Stimulated activated CD8-positive, alpha-beta memory T cell treated with anti-CD3 and anti-CD28 coated beads, Interleukin-4, amount 100 ng/mL, for 48 hours (primary cell): ENCODE data around the gene ZFYVE26.

Source experiments
- DNase-seq: peaks from one replicate; pipeline ENCODE4 v3.0.0-alpha.2; 2020

The ZFYVE26 gene

DNA sequence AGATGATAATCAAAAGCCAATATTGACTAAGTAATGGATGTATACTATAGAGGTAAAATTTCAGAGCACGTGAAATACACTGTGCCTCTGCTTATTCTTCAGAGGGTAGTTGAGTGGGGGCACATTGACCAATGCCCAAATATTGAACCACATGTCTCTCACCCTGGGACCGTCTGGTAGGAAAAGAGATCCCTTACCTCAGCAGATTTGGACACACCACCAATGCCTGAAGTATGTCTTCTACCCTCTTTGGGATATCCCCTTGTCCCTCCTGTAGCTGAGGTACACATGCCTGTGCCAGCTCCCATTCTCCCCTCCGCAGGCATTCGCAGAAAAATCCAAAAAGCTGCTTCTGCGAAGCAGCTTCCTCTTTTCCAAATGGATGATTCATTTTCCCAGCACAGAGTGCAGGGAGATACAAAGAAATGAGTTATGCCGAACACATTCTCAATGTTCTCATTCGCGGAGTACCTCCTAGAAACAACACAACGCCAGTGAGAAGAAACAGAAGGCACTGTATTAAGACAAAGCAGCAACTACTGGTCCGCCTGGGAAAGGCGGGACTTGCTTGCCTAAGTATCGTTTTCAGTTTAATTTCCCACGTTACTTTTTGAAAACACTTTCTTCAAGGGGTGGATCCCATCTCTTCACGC, 691 bp downstream of the ZFYVE26 start:
- no peak for DNase-seq

GRCh38 chr14:67814821-67815220, 1.6 kb downstream of the ZFYVE26 start:
- DNase-seq: no peak

DNA sequence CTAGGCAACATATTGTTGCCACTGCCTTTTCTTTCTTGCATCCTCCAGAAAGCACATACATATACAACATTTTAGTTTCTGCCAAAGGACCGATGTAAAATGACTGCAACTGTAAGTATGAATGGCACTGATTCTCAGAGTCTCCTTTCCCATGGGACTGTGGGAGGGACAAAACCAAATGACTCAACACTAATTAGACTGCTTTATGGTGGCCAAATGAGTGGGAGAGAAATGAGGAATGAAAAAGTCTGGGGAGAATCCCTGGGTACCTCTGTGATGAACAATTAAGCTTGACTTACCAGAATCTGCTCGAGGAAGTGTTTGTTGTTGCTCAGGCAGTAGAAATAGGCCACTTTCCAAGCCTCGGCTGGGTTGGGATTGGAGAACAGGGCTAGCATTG, 10.1 kb downstream of the ZFYVE26 start:
- DNase-seq: no peak

- DNase-seq: no peak
Observed at GRCh38 chr14:67800743-67801142, 15.6 kb downstream of the ZFYVE26 start.

- DNase-seq: no peak
Observed at GRCh38 chr14:67798731-67799130, 17.7 kb downstream of the ZFYVE26 start.

- DNase-seq: no peak
Observed at GRCh38 chr14:67787673-67788072, 28.7 kb downstream of the ZFYVE26 start.

DNA sequence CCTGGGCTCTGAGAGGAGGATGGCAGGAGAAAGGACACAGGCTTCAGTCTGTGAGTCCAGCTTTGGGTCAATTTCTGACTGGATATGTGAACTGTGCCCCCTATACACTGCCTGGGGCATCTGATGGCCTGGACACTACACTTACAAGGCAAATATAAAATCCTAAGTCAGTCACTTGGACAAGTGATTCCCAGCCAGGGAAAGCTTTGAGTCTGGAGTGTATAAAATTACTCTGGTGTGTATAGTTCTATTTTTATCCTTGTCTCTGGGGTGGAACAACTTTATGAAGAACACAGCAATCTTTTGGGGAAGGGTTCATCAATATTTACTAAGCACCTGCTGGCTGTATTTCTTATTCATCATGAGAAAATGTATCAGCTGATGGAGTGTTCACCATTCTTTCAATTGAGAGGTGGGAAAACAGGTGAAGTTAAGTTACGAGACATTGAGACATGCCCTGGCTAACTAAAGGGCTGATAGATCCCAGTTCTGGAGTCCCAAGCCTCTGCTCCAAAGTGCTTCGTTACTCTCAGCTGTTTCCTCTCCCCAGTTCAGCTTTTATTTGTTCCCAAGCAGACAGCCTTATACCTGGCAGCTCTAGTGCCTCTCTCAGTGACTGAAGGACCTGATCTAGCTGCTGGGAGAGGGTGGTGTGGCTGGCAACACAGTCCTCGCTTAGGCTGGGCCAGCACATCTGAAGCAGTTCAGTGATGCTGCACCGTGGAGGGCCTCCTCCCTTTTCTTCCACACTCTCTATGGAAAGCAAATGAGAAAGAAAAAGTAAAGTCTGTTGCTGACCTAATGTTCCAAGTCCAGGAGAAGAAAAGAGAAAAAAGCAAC, 30.9 kb downstream of the ZFYVE26 start:
- no peak for DNase-seq

- no peak for DNase-seq
Observed at GRCh38 chr14:67784244-67784823, 32.1 kb downstream of the ZFYVE26 start.

DNA sequence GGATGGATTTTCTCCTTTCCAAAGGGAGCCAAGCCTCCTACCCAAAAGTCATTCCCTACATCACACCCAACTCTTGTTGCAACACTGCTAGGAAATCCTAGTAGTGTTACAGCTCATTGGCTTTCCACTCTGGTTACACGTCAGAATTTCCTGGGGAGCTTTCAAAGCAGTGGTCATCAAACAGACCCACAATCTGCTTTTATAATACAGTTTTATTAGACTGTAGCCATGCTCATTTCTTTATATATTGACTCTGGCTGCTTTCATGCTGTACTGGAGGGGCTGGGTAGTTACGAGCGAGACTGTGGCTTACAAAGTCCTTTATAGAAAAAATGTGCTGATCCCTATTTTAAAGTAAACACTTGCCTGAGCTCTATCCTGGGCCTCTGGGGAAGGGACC, 34.3 kb downstream of the ZFYVE26 start:
- no peak for DNase-seq

DNA sequence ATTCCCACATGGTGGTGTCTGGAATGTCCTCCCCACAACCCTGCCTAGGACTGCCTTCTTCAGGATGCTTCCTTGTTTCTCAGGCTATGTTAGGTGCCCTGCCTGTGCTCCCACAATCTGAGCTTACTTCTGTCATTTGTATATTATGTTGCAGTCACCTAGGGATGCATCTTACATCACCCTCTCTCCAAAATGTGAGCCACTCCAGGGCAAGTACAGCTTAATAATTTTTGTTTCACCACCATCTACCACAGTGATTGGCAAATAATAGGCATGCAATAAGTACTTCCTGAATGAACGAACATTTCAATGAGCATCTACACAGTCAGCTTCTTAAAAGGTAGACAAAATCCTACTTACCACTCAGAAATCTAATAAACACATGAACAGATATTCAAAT, 37.6 kb downstream of the ZFYVE26 start:
- no peak for DNase-seq

DNA sequence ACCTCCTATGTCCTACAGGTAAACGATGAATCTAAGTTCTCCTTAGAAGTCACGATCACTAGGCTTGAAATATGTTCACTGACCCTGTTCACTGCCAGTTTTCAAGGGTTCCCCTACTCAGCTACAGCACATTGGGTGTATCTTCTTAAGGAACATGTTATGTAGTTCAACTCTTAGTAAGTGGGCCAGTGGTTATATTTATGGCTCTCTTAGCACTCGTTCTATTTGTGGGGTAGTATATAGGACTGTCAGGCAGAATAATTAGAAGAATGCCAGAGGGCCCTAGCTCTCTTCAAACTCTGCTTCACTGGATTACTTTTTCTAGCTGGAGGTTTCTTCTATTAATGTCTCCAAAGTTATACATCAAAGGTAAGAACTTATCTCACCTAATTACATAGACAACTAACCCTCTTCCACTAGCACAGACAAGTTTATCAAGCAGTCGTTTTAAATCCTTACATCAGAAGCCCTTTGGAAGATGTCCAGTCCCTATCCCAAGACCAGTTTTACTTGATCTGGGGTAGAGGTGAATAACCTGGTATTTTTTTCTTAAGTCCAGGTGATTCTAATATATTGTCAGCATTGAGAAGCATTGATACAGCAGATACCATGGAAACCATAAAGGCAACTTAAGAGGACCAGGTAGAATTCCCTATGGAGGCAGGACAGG, 39.6 kb downstream of the ZFYVE26 start:
- no peak for DNase-seq

- no peak for DNase-seq
Observed at GRCh38 chr14:67773844-67774377, 42.5 kb downstream of the ZFYVE26 start.

GRCh38 chr14:67768219-67768618, 48.2 kb downstream of the ZFYVE26 start:
- no peak for DNase-seq

GRCh38 chr14:67766035-67766680, 50.2 kb downstream of the ZFYVE26 start:
- no peak for DNase-seq

DNA sequence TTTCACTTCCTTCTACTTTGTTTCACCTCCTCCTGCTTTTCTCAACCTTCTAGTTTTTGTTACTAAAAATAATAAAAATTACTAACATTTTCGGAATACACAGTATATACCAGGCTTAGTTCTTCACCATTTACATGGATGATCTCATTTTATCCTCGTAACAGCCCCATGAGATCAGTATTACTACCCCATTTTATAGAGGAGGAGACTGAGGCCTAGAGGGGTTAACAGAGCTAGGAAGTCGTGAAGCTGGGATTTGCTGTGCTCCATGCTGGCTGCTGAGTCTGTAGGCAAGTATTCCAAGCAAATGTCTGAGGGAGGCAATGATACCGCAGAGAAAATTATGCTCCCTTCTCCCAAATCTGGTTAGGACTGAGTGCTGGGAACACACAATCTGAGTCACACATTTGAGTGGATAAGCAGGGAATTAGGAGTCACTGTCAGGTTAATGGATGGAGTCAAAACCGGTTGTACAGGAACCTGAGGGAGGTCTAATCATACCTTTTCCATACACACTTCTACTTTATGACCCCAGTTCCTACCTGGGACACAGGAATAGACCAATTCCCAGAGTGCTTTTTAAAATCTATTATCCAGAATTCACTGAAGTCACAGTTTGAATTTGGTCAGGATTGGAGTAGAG, 51.1 kb downstream of the ZFYVE26 start:
- DNase-seq: no peak

DNA sequence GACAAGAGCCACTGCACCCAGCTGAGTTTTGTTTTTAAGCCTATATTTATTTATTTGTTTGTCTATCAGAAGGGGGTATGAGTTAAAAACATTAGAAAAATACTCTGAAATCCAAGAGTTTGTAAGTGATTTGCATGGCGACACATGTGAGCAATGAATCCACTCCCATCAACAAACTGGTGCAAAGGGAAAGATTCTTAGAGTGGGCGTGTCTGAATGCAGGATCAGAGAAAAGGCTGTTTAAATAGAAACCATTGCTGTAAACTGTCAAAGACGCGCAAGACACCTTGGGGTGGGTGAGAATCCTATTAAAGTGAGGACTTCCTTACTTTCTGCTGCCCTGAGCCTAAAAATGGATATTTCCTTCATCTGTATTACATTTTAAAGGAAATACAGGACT, 51.9 kb downstream of the ZFYVE26 start:
- DNase-seq: no peak

- no peak for DNase-seq
Observed at GRCh38 chr14:67763158-67763822, 53.1 kb downstream of the ZFYVE26 start.

- no peak for DNase-seq
Observed at GRCh38 chr14:67762051-67762450, 54.3 kb downstream of the ZFYVE26 start.

DNA sequence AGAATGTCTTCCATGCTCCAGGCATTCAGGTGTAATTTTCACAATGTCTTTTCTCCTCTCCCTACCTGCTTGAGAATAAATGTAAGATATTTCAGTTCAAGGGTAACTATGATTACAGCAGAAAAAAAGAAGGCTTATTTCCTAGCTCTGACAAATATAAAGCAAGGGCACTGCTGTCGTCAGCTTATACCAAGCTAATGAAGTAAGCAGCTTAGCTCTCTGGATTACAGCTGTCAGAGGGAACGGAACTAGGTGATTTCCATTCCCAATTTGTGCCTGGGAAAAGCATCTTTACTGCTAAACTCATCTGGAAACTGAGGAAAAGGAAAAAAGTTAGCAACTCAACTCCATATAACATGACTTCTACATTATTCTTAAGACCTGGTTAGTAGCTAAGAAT, 56.5 kb downstream of the ZFYVE26 start:
- DNase-seq: no peak

GRCh38 chr14:67757175-67757574, 59.2 kb downstream of the ZFYVE26 start:
- no peak for DNase-seq

GRCh38 chr14:67756496-67756895, 59.9 kb downstream of the ZFYVE26 start:
- no peak for DNase-seq
